GM19395 (cell line): ENCODE data around the gene CALML5.

ENCODE experiments used
- ATAC-seq: cut with Tn5 transposase; IDR thresholded peaks from one replicate; pipeline ENCODE4 v1.9.1; 2021; ENCODE audit warnings: mild to moderate bottlenecking, moderate library complexity; ENCODE audit not compliant: unreplicated experiment

CALML5 gene

GRCh38 chr10:5503477-5503835 is 4.1 kb upstream of the CALML5 start:
- ATAC-seq = no peak

DNA sequence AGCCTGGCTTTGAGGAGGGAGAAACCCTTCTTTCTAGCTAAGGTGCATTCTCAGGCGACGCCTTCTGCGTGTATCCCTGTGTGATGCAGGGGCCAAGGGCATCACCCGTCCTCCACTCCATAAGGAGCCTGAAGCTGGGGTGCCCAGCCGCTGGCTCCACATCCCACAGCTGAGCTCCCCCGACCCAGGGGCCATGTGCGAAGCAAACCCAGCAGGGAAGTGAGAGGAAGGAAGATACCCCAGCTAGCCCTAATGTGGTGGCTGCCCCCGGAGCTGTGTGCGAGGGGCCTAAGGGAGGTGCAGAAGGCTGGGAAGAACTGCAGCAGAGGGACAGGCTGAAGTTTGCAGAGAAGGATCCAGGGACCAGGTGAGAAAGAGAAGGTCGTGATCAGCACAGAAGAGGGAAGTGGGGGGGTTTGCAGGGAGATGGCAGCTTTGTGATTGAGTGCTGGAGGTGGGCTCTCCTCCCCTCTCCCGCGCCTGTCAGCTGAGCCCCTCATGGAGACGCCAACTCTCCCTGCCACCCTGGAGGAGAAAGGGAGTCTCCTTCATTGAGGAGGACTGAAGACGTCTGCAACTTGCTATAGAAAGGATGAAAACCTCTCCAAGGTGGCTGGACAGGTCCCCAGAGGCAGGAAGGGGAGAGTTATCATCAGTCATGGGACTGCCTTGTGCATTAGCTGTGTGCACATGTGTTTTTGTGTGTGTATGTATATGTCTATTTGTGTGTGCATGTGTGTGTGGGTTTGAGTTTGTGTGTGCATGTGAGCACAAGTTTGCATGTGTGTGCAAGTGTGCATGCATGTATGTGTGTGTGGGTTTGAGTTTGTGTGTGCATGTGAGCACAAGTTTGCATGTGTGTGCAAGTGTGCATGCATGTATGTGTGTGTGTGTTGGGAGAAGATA is 3.5 kb upstream of the CALML5 start:
- ATAC-seq = no peak

DNA sequence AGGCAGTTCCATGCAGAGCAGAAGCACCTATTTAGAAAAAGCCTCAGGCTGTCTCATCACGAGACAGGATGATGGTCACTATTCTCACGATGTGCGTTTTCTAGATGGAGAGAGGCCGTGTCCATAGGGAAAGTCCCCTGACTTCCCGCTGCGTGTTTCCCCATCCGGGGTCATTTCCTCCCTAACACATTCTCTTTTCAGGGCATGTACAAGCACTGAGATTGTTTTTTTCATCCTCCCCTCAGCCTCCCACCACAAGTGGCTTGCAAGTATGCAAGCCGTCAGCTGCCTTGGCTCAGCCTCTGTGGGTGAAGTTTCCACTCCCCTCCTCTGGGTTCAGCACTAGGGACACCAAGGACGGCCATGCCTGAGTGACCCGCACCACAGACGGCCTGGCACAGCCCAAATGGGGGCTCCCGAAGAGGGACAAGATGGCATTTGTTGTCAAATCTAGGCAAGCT is 2.7 kb upstream of the CALML5 start:
- no peak for ATAC-seq

DNA sequence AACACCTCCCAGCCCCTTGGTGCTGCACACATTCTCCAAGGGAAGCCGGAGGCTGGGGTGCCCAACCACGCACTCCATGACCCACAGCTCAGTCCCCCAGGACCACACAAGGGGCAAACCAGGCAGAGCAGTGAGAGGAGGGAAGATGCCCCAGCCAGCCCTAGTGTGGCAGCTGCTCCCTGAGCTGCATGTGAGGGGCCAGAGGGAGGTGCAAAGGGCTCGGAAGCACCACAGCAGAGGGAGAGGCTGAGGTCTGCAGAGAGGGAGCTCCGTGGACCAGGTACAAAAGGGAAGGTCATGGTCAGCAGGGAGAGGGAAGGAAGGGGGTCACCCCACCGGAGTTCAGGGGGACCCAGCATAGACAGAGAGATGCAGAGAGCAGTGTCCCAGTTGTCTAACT is 1.5 kb upstream of the CALML5 start:
- ATAC-seq = no peak

GRCh38 chr10:5500162-5500670 is 846 bp upstream of the CALML5 start:
- no peak for ATAC-seq

DNA sequence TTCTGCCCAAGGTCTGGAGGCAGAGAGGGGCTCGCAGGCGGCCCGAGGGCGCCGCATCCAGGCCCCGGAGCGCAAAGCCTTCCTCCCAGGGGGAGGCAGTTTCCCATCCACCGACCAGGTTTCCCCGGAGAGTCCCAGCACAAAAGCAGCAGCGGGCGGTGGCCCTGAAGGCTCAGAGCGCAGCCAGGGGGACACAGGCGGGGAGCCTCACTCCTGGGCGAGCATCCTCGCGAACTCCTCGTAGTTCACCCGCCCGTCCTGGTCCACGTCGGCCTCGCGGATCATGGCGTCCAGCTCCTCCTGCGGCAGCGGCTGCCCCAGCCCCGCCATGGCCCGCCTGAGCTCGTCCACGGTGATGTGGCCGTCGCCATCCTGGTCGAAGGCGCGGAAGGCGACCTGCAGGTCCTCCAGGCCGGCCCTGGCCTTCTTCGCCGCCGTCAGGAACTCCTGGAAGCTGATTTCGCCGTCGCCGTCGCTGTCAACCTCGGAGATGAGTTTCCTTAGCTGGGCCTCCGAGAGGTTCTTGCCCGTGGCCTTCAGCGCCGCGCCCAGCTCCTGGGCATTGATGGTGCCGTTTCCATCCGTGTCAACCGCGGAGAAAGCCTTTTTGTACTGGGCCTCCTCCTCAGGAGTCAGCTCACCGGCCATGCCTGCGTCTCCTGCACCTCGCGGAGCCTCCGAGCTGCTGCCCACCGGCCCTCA is 428 bp downstream of the CALML5 start:
- ATAC-seq = no peak

GRCh38 chr10:5497948-5498730 is 1.2 kb downstream of the CALML5 start:
- ATAC-seq = no peak

DNA sequence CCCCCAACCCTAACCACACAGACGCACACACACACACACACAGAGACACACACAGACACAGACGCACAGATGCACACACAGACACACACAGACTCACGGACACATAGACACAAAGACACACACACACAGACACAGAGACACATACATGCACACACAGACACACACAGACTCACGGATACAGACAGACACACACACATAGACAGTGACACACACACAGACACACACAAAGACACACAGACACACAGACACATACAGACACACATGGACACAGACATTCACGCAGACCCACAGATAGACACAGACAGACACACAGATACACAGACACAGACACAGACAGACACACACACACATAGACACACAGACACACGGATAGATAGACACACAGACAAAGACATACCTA is 2.1 kb downstream of the CALML5 start:
- ATAC-seq = no peak

GRCh38 chr10:5496261-5497250 is 2.8 kb downstream of the CALML5 start:
- no peak for ATAC-seq

DNA sequence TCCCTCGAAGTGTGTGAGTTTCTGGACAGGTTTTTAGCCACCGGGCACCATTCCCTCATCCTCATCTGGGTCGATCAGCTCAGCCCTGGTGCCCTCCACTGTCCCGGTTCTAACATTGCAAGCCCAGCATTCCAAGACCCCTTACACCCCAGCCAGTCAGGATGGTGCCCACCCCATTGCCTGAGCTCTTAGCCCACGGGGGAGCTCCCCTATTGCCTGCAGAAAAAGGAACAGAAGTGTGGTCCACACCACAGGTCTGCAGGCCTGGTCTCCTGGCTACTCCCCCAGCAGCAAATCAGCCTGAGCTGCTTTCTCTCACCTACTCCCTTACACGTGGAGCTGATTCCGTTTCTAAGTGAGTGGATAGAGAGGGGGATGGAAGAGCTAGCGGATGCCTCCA is 4.8 kb downstream of the CALML5 start:
- ATAC-seq = no peak

DNA sequence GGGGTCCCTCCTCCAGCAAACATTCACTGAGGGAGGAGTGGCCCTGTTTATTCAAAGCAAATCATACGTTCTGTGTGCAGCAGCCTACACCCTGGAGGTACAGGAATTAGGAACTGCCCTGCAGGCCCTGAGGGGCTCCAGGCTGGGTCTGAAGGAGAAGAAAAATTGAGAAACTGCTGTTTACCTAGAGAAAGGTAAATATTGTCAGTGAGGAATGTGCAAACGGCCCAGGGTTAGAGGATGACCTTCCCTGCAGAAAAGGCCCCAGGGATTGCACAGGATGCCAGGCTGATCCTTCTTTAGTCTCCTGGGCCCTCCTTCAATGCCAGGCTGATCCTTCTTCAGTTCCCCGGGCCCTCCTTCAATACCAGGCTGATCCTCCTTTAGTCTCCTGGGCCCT is 5.7 kb downstream of the CALML5 start:
- no peak for ATAC-seq

DNA sequence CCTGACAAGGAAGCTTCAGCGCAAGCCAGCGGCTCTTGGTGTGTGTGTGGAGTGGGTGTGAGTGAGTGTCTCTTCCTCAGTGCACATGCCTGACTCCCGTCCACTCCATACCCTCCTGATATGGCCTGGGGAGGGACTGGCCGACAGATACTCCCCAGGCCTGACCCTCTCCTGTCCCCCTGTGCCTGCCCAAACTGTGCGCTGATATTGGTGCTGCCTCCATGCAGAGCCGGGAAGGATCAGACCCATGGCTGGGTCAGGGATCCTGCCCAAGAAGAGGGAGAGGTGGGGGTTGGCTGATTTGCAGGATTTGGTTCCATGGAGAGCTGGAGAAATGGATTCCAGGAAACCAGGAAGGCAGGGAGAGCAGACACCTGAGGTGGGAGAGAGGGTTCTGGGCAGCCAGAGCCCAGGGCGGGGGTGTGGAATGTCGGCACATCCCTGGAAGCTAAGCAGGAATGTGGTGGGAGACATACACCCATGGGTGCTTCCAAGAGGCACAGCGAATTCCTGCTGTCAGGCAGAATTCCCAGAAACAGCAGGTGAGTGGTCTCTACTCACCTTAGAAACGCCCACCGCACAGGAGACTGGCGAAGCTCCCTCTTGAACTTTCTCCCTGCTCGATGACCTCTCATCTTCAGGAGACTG is 6.3 kb downstream of the CALML5 start:
- no peak for ATAC-seq

DNA sequence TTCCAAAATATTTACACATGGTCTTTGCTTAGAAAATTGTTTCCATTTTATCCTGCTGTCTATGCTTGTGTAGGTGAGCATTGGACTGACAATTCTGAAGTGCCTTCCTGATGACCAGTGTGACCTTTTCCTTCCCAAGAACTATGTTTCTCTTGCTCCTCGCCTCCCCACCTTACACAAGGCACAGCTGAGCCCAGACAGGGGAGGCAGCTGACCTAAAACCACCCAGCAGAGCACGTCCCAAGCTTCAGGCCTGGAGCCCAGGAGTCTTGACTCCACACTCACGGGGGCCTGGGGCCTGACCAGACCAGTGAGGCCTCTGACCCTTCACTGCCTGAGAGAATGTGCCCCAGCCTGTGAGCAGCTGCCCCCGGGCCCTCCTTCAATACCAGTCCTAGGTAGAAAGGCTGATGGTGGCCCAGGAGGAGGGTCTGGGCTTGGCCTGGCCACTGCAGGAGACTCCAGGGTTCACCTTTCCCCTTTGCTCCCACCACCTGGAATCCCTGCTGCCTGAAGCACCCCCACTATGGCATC is 7.0 kb downstream of the CALML5 start:
- ATAC-seq = no peak

DNA sequence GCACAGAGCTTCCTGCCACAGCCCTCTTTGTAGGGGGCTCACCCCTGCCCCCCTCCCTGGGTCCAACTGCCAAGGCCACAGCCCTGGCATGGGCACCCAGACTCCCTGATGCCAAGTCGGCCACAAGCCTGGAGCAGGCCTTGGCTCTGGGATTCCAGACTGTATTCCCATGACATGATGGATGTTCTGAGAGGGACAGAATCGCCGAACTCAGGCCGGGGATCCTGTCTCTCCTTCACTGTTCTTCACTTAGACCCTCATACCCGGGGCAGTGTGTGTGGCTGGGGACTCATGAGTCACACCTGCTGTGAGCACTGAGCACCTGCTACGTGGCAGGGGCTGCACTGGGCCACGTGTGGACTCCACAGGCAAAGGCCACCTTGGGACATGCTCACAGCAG is 7.9 kb downstream of the CALML5 start:
- no peak for ATAC-seq

DNA sequence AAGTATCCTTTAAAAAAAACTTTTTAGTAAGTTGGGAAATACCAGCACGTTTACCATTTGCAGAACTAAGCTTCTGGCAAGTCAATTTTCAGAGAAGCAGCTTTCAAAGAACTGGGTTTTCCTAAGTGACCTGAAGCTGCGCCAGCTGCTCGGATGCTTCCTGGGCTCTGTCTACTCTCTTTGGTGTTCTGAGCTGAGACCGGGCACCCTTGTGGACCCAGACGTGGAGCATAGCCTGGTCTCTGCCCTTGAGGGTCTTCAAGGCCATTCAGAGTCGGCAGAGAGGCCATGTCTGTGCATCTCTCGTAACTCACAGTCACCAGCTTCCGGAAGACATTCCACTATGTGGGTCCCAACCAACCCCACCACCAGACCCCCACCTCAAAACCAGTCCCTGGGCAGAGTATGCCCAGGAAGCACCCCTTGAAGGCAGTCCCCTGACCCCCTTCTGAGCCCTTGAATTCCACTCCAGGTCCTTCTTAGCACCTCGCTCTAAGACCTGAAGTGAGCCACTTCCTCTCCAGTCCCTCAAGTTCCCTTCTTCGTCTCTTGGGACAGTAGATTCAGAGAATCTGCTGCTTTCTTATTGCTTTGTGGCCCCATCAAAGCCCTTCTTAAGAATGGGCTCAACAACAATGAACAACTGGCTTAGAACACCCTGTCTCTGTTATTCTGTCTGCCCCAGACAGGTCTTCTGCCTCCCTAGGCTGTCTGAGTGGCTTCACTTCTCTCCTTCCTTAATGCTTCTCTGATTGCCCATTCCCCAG is 8.5 kb downstream of the CALML5 start:
- ATAC-seq = no peak

- no peak for ATAC-seq
These were observed 9.3 kb downstream of the CALML5 start for GRCh38 chr10:5490032-5490431.

GRCh38 chr10:5488272-5489161 is 10.9 kb downstream of the CALML5 start:
- ATAC-seq = no peak

DNA sequence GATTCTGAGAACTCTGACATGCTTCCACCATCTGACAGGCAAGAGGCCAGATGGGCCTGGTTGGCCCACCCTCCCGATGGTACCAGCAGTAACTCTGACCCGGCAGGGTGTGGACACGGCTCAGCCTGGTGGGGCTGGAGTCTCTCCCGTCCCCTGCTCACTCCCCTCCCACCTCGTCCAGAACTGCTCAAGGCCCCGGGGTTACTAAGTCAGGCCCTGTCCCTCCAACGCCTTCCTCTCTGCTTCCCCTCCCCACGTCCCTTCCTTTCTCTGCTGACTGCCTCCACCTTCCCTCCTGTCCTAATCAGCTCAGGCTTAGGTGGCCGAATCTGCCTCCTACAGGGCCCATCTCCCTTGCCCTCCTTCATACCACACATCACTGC is 12.5 kb downstream of the CALML5 start:
- ATAC-seq = no peak
